H9 (cell line): Measurements from ENCODE around the gene OPN4. TPM values are rescaled to one million over a fixed set of nuclear protein-coding genes. Genes with fewer than 3 reads are reported as not detected.

Source experiments
- DNase-seq: peaks from one replicate; pipeline ENCODE4 v3.0.0-alpha.2; 2017
- H2AFZ ChIP-seq: one replicate; pipeline ENCODE4 v1.6.1; 2013; ENCODE audit warnings: mild to moderate bottlenecking, low read length, control low read depth, moderate library complexity
- H2AK5ac ChIP-seq: 2 replicates; pipeline ENCODE4 v1.6.1; 2013; ENCODE audit warnings: low read length, control low read depth, mixed read lengths; ENCODE audit not compliant: insufficient read length
- H2BK120ac ChIP-seq: one replicate; pipeline ENCODE4 v1.6.1; 2013; ENCODE audit warnings: low read depth, mild to moderate bottlenecking, low read length, control low read depth, inconsistent platforms; ENCODE audit not compliant: poor library complexity, severe bottlenecking
- H2BK12ac ChIP-seq: 2 replicates; pipeline ENCODE4 v1.6.1; 2013; ENCODE audit warnings: low read length, control low read depth, mixed read lengths, low read depth; ENCODE audit not compliant: insufficient read length
- H2BK15ac ChIP-seq: 2 replicates; pipeline ENCODE4 v1.6.1; 2013; ENCODE audit warnings: low read depth, low read length, control low read depth
- H2BK20ac ChIP-seq: one replicate; pipeline ENCODE4 v1.6.1; 2013; ENCODE audit warnings: low read depth, mild to moderate bottlenecking, low read length, control low read depth, inconsistent platforms; ENCODE audit not compliant: poor library complexity, severe bottlenecking
- H2BK5ac ChIP-seq: 2 replicates; pipeline ENCODE4 v1.6.1; 2013; ENCODE audit warnings: low read length, control low read depth, mixed read lengths; ENCODE audit not compliant: insufficient read length
- H3K14ac ChIP-seq: 2 replicates; pipeline ENCODE4 v1.6.1; 2013; ENCODE audit warnings: low read length, control low read depth; ENCODE audit not compliant: insufficient read depth
- H3K18ac ChIP-seq: 2 replicates; pipeline ENCODE4 v1.6.1; 2013; ENCODE audit warnings: low read depth, mild to moderate bottlenecking, mixed read lengths, low read length, control low read depth; ENCODE audit not compliant: insufficient read length
- H3K23ac ChIP-seq: 2 replicates; pipeline ENCODE4 v1.6.1; 2013; ENCODE audit warnings: low read length, control low read depth, mixed read lengths, low read depth; ENCODE audit not compliant: insufficient read length
- H3K23me2 ChIP-seq: 2 replicates; pipeline ENCODE4 v1.6.1; 2013; ENCODE audit warnings: low read depth, mild to moderate bottlenecking, mixed read lengths, low read length, control low read depth; ENCODE audit not compliant: insufficient read length, poor library complexity, severe bottlenecking
- H3K27ac ChIP-seq: 2 replicates; pipeline ENCODE4 v1.5.1; 2013; ENCODE audit warnings: low read length, control low read depth, mixed read lengths, low read depth; ENCODE audit not compliant: insufficient read length
- H3K27me3 ChIP-seq: 2 replicates; pipeline ENCODE4 v1.6.1; 2013; ENCODE audit warnings: low read length, control low read depth, inconsistent platforms; ENCODE audit not compliant: insufficient read depth
- H3K4ac ChIP-seq: 2 replicates; pipeline ENCODE4 v1.6.1; 2013; ENCODE audit warnings: low read depth, mild to moderate bottlenecking, control low read depth, inconsistent platforms, low read length, moderate library complexity
- H3K4me1 ChIP-seq: 2 replicates; pipeline ENCODE4 v1.6.1; 2013; ENCODE audit warnings: low read length, control low read depth, inconsistent platforms; ENCODE audit not compliant: insufficient read depth
- H3K4me2 ChIP-seq: 2 replicates; pipeline ENCODE4 v1.6.1; 2013; ENCODE audit warnings: low read length, control low read depth, mixed read lengths; ENCODE audit not compliant: insufficient read length, insufficient read depth
- H3K56ac ChIP-seq: 2 replicates; pipeline ENCODE4 v1.6.1; 2013; ENCODE audit warnings: low read depth, mild to moderate bottlenecking, mixed read lengths, low read length, control low read depth; ENCODE audit not compliant: insufficient read length
- H3K79me1 ChIP-seq: 2 replicates; pipeline ENCODE4 v1.6.1; 2013; ENCODE audit warnings: low read depth, mild to moderate bottlenecking, moderate library complexity, low read length, control low read depth, inconsistent platforms; ENCODE audit not compliant: insufficient read depth, poor library complexity, severe bottlenecking
- H3K79me2 ChIP-seq: 2 replicates; pipeline ENCODE4 v1.6.1; 2013; ENCODE audit warnings: low read length, control low read depth, inconsistent platforms; ENCODE audit not compliant: insufficient read depth
- H3K9ac ChIP-seq: 2 replicates; pipeline ENCODE4 v1.6.1; 2013; ENCODE audit warnings: low read length, control low read depth, mixed read lengths; ENCODE audit not compliant: insufficient read length; ENCODE audit errors: extremely low read depth
- H3K9me3 ChIP-seq: one replicate; pipeline ENCODE4 v1.6.1; 2013; ENCODE audit warnings: low read depth, low read length, inconsistent platforms; ENCODE audit not compliant: control insufficient read depth
- H3T11ph ChIP-seq: one replicate; pipeline ENCODE4 v1.6.1; 2013; ENCODE audit warnings: mild to moderate bottlenecking, low read length, control low read depth, inconsistent platforms
- H4K20me1 ChIP-seq: one replicate; pipeline ENCODE4 v1.6.1; 2013; ENCODE audit not compliant: control insufficient read depth, insufficient read length, insufficient read depth
- H4K5ac ChIP-seq: 2 replicates; pipeline ENCODE4 v1.6.1; 2013; ENCODE audit warnings: low read depth, mild to moderate bottlenecking, mixed read lengths, low read length, control low read depth; ENCODE audit not compliant: insufficient read length
- H4K8ac ChIP-seq: replicated peaks from 2 replicates; pipeline ENCODE4 v1.6.1; 2013; ENCODE audit warnings: low read length, control low read depth, mixed read lengths, low read depth; ENCODE audit not compliant: insufficient read length
- H4K91ac ChIP-seq: 2 replicates; pipeline ENCODE4 v1.6.1; 2013; ENCODE audit warnings: low read depth, mild to moderate bottlenecking, moderate library complexity, mixed read lengths, low read length, control low read depth; ENCODE audit not compliant: insufficient read length
- H3K27ac Mint-ChIP-seq, 3 experiments: 2 replicates in 2 of 3; 3 replicates in 1 of 3; pipeline ENCODE4 v1.8.0; 2020 to 2021; ENCODE audit warnings: mixed read lengths in 3 of 3, mild to moderate bottlenecking in 1 of 3, moderate library complexity in 1 of 3
- H3K27me3 Mint-ChIP-seq: 2 replicates; pipeline ENCODE4 v1.8.0; 2021; ENCODE audit warnings: low read depth, mild to moderate bottlenecking, moderate library complexity, mixed read lengths
- H3K36me3 Mint-ChIP-seq, 3 experiments: 2 replicates in 2 of 3; 3 replicates in 1 of 3; pipeline ENCODE4 v1.8.0; 2020 to 2021; ENCODE audit warnings: low read depth in 3 of 3, mixed read lengths in 3 of 3; ENCODE audit not compliant: insufficient read depth in 1 of 3
- H3K4me1 Mint-ChIP-seq, 2 experiments: 2 replicates each; pipeline ENCODE4 v1.8.0; 2020; ENCODE audit warnings: mixed read lengths in 2 of 2
- H3K4me3 Mint-ChIP-seq, 2 experiments: 2 replicates in 1 of 2; 3 replicates in 1 of 2; pipeline ENCODE4 v1.8.0; 2020 to 2021; ENCODE audit warnings: mild to moderate bottlenecking in 2 of 2, mixed read lengths in 2 of 2, moderate library complexity in 1 of 2
- H3K9me3 Mint-ChIP-seq, 2 experiments: 2 replicates in 1 of 2; 3 replicates in 1 of 2; pipeline ENCODE4 v1.8.0; 2020; ENCODE audit warnings: mild to moderate bottlenecking in 2 of 2, mixed read lengths in 2 of 2, moderate library complexity in 1 of 2
- CTCF ChIP-seq: fragments of 200-600 bp; sonication (generic); conservative IDR thresholded peaks from 3 replicates; pipeline ENCODE4 v1.8.0; 2021; ENCODE audit warnings: antibody characterized with exemption, mild to moderate bottlenecking
- WGBS: extraction: QIAGEN DNeasy Blood & Tissue Kit; methylation state at CpG from one replicate; pipeline ENCODE4 v1.1.7; 2013; ENCODE audit warnings: missing lambda C conversion rate, low lambda C conversion rate, mixed read lengths; ENCODE audit not compliant: insufficient read length; ENCODE audit errors: extremely low coverage; 5-methylcytosine and 5-hydroxymethylcytosine counted together
- total RNA-seq: library from RNA; stranded (reverse); gene quantifications from 2 replicates; pipeline ENCODE4 v1.2.1, GENCODE V29; 2021

The OPN4 gene
- total RNA-seq, 1 experiment from 2014 or later, result not detected

- no peak overlapping the region for H4K91ac ChIP-seq
- no peak overlapping the region for H4K5ac ChIP-seq
- H2AK5ac ChIP-seq, result no peak overlapping the region
- Mint-ChIP-seq H3K27ac (no peak overlapping the region), H3K36me3 (no peaks in the 10 kb centered on the region), H3K9me3 (no peaks in the 10 kb centered on the region; a peak in 2 of 5 replicates), H3K4me3 (no peak overlapping the region), H3K4me1 (peaks cover 38 to 40% of the 10 kb centered on the region in 2 experiments), H3K27me3 (no peaks in the 10 kb centered on the region)
- no peak for DNase-seq
- no peak overlapping the region for H3K56ac ChIP-seq
- H2BK120ac ChIP-seq, result no peak overlapping the region
- no peak overlapping the region for H3K14ac ChIP-seq
- no peak overlapping the region for H3K4me2 ChIP-seq
- WGBS, result no CpG with 5 or more reads among the region's 4 CpGs
- H3K79me1 ChIP-seq, result no peaks in the 10 kb centered on the region
- H2BK5ac ChIP-seq, result no peak overlapping the region
- no peaks in the 10 kb centered on the region for H3K79me2 ChIP-seq
- no peak overlapping the region for H3K23ac ChIP-seq
- H3K23me2 ChIP-seq, result peaks cover 8% of the 10 kb centered on the region
- no peaks in the 10 kb centered on the region; the same call in 1 of the 2 replicates for H3K4me1 ChIP-seq
- H4K8ac ChIP-seq, result no peak overlapping the region
- no peak overlapping the region for H3K9ac ChIP-seq
- no peaks in the 10 kb centered on the region for H3K27me3 ChIP-seq
- H4K20me1 ChIP-seq, result no peaks in the 10 kb centered on the region
- no peak overlapping the region for H3K4ac ChIP-seq
- no peak overlapping the region for H3K27ac ChIP-seq
- no peak overlapping the region for H2BK12ac ChIP-seq
- H2AFZ ChIP-seq, result no peak overlapping the region
- no peaks in the 10 kb centered on the region for H3K9me3 ChIP-seq
- H2BK15ac ChIP-seq, result no peak overlapping the region
- no peak overlapping the region for H3T11ph ChIP-seq
- no peak for TF ChIP-seq CTCF
- no peak overlapping the region for H2BK20ac ChIP-seq
- no peak overlapping the region for H3K18ac ChIP-seq
These were observed 53.2 kb downstream of the OPN4 start for GRCh38 chr10:86707505-86707904.
